ENCODE measurements around the gene DIS3L2.
"Not testable (repeated sequence)": the region's sequence is repeated elsewhere in the genome, so short reads cannot be mapped to it uniquely, and the experiment has no call there.

The DIS3L2 gene

DNA sequence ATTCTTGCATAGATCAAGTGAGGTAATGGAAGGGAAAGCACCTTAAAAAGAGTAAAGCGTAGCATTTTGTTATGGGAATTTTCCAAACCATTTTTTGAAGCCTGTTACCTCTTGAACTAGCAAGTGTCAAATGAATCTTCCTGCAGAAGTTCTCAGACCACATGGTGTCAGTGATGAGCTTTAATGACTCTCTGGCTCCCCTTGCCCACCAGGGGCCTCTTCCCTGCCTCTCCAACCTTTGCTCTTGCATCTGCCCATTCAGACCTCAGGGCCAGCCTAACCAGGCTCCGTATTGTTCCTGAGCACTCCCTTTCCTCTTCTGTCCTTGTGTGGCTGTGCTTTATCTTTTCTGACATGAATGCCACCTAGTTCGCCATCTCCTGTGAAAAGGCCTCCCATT, 155.9 kb downstream of the DIS3L2 start:
- DNase-seq (ENCODE audit: low read depth) = no peak

DNA sequence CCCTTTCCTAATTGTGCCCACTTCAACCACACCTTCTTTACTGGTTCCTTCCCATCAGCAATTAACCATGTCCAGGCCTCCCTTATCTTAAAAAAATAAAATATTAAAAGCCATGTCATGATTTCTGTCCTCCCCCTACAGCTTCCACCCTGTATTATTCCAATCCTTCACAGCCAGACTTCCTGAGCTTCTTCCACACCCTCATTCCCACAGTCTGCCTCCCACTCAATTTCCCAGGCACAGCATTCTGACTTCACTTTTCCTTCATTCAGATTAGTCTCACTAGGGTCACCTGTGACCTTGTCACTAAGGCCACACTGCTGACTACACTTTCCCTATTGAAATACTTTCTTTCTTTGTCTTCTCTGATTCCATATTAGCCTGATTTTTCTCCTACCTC, 159.4 kb downstream of the DIS3L2 start:
- DNase-seq (ENCODE audit: low read depth) = no peak

DNA sequence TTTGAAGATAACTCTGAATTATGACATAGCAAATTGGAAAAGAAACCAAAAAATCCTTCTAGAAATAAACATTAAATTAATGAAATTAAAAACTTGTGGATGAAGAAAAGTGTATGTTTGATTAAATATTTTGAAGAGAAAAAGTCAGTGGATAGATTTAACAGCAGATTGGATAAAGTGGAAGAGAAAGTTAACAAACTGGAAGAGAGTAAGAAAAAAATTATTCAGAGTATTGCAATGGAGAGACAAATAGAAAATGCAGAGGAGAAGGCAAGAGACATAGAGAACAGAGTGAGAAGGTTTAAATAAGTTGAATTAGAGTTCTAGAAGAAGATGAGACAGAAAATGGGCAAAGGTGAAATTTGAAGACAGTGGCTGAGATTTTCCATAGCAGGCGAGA, 162.8 kb downstream of the DIS3L2 start:
- no peak for DNase-seq (ENCODE audit: low read depth)

DNA sequence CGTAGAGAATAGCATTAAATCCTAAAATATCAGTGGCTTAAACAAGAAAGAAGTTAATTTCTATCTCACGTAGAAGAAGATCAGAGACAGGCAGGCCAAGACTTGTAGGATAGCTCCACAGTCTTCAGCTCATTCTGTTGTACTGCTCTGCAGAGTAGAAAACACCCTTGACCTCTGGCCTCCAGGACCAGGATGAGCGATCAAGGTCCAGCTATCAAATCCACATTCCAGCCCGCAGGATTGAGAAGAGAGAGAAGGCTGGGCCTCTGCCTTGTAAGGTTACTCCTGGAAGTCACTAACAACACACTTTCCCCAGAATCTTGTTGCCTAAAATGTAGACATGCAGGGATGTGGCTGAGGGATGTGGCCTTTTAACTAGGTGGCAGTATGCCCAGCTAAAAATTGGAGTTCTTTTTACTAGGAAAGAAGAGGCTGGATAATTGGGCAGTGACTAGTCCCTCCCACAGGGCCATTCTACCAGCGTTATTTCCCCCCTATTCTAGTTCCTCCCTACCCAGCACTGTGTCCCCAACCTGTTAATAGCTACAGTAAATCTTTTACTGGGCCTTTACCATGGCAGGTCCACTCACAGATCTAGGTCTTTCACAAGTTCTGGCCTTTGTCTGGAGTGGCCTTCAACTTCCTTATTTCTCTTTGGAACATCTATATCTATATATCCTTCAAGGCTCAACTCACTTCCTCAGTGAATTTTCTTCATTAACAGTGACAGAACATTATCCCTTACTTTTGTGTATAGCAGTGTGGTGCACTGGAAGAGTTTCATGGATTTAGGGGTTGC, 165.0 kb downstream of the DIS3L2 start:
- no peak for DNase-seq (ENCODE audit: low read depth)

DNA sequence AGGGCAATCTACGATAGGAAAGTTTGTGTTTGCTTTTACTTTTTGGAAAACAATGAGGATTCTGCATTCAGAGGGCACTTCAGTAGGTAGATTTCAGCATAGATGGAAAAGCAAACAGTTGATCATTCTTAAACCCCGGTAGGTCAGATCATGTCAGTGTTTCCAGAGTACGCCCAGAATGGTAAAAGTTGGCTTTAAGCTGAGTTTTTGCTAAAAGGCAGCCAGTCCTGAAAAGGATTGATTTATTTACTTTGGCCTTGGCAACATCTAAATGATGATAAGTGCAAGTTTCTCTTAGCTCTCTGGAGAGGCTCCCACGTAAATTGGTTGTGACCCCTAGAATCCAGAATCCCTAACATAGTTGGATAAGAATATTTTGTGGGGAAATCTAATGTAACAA, 168.0 kb downstream of the DIS3L2 start:
- DNase-seq (ENCODE audit: low read depth) = no peak

DNA sequence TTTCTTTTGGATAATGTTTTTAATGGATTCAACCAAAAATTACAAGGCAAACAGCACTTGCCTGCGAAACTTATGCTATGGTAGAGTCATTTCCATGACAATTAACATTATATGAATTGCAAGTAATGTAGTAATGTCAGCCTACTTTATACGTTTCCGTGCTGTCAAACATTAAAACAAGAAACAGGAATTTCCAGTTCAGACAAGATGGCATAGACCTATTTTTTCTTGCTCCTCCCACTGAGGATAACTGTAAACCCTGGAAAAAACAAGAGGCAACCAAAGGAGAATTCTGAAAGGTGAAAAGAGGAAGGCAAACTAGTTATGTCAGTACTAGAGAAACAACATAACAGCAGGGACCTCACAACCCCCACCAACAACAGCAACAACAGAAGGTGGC, 170.7 kb downstream of the DIS3L2 start:
- DNase-seq (ENCODE audit: low read depth) = no peak

DNA sequence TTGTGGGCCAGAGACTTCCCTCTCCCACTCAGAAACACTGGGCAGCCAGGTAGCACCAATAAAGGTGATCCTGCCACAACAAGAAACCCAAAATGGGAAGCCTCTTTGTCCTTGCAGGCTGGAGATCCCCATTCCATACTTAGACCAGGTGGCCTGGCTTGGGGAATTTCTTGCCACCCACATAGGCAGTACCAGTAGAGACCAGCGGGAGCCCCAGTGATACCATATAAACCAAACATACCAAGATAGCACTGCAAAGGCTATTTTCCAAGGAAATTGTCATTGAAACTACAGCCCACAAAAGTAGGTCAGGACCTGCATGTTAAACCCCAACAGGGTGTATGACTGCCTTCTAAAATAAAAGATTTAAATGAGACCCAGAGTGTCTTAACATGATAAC, 171.6 kb downstream of the DIS3L2 start:
- DNase-seq (ENCODE audit: low read depth) = no peak

DNA sequence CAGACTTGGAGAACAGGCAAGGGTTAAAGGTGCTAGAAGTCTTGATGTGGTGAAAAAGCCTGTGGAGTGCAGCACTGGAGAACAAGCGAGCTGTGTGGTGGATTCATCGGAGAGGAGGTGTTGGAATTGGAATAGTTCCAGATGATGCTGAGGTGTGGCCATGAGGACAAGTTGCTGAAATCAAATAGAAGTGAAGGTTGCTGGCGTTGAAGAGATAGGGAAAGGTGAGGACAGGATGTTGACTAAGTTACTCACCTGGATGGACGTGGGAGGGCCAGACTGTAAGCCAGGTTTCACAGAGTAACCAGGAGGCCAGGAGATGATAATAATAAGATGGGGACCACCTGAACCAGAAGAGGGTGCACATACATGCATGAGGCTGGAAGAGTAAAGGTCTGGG, 173.4 kb downstream of the DIS3L2 start:
- no peak for DNase-seq (ENCODE audit: low read depth)

DNA sequence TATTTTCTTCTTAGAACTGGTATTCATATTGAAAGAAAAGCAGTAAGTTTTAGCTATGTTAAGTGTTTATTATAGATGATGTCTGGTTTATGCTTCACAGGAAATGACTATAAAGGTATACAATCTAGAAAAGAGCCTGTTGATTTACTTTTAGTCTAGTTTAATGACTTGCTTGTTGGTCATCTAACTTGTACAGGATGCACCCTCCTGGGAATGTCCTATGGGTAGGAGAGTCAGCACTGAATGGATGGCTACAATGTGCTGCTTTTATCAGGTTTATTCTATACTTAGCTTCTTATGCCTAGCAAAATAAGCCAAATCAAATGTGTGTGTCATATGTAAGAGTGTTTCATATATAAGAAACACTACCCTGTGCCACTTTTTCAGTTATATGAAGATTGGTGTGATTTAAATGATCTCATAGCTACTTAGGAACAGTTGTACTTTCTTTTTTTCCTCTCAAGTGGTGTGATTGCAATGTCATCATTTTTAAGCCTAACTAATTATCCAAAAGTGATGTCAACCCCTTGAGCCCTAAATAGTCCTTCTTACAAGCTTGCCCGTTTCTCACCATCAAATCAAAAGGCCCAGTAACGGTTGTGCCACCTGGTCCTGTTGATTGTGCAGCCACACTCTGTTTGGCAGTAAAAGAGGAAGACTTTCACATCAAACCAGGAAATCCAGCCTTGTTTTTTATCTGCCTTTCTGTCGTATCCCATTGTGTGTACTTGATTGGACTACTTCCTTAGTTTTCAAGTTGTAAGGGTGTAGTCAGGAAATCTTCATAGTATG, 176.0 kb downstream of the DIS3L2 start:
- no peak for DNase-seq (ENCODE audit: low read depth)

DNA sequence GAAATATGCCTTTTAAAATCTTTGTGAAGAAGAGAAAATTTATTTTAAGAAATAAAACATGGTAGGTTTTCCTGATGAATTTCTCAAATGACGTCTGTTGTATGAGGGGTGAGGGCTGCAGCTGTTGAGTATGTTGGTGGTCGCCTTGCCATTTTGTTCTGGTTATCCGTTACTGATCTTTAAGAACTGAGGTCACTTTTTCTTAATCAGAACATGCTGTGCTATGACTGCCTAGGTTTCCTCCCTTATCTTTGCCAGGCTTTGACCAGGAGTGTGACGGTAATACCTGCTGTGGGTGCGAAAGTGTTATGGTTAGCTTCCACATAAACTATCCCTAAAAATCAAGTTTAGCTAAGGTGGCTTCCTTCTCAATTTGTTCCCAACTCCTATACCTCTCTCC, 176.9 kb downstream of the DIS3L2 start:
- no peak for DNase-seq (ENCODE audit: low read depth)

DNA sequence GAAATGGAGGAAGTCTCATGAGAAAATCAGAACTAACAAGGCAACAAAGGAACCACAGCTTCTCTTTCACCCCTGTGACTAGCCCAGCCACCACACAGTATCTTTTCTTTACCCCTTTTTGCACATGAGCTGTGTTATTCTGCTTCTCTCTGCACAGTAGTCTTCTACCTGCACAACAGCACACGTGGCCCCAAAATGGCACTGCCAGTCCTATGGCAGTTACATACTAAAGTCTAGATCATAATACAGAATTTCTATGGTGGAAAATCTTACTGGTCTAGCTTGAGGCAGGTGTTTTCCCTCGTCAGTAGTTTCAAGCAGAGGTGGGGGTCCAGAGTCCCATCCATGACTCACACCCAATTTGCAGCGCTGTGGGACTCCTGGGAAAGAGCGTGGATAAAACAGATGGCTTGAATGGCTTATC, 177.7 kb downstream of the DIS3L2 start:
- DNase-seq (ENCODE audit: low read depth) = no peak

DNA sequence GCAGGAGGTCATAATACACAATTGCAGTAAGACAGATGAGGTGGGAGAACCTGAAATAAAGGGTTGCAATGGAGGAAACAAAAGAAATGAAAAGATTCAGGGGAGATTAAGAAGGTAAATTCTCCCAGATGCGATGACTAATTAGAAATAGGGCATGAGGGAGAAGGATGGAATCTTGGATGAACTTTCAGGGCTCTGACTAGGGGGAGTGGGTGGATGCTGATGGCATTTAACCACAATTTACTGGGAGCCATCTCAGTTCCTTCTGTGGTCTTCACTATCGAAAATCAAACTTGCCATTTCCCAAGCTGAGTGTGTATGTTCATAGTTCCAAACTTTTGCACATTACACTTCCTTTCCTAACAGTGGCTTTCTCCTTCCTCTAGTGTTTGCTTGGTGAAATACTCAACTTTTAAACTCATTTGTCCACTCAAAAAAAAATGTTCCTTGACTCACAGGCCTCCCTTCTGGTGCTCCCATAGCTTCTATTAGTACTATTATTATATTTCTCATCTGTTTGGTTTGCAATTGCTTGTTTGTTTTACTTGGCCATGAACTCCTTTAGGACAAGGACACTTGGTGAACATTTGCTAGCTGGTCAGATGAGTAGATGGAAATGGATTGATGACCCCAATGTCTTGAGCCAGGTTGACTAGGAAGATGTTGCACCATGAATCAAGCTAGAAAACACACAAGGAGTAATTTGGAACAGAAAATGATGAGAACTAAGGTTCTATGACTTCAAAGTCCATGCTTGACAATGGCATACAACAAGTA, 178.5 kb downstream of the DIS3L2 start:
- no peak for DNase-seq (ENCODE audit: low read depth)

DNA sequence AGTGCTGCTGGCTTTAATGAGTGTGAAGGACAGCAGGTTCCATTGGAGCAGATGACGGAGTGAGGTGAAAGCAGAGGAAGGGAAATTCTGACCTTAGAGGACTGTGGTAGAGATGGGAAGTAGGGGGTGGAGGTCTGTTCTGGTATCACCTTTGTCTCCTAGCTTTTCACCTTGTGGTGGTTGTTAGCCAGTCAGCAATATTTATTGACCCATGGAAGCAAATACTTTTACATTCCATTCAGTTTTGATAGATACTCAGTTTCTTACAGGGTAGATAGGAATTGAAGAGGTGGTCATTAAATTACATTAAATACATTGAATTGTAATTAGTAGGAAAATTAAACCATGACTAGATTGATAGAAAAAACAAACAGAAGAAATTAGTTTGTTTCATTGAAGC, 180.1 kb downstream of the DIS3L2 start:
- no peak for DNase-seq (ENCODE audit: low read depth)

DNA sequence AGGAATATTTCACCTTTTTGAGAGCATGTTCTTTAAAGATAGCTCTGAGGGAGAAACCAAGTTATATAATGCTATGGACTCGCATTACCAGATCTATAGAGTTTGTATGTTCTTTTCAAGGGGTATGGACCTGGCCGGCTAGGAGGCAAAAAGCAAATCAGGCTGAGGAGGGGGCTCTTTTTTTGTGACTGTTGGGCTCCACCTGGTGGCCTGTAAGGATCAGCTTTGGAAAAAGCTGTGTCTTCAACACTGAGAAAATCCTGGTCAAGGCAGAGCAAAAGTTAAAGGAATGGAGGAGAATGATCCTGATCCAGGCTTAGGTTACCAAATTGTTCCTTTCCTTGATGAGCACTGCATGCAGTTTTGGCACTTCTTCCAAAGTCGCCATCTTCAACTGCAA, 180.5 kb downstream of the DIS3L2 start:
- no peak for DNase-seq (ENCODE audit: low read depth)

DNA sequence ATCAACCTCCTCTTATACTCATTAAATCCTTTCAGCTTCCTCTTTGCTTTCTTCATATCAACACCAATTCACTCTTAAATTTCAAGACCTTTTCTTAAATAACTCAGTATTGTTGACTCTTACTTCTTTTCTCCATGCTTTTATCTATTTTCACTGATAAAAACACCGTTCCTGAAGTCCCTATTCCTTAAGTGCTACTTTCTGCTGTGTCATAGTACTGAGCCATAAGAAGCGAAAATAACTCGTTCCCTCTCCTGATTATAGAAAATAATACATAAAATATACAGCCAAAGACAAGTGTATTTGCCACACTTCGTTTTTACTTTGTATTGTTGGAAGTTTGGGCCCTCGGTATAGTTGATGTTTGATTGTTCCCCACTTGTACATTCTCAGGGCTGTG, 181.0 kb downstream of the DIS3L2 start:
- DNase-seq (ENCODE audit: low read depth) = no peak

DNA sequence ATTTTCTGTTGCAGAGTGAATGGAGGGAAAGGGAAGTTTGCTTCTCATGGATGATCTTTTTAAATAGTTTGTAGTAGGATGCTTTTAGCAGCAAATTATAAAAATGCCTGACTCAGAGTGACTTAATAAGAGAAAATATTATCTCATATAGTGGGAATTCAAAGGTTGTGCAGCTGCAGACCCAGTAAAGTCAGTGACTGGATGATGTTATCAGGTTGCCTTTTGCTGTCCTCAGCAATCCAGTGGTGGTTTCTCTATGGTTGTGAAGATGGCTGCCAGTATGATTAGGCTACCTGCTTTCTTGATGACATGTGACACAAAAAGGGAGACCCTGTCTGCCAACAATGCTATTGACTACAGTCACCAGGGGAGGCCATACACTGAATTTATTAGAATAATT, 184.8 kb downstream of the DIS3L2 start:
- DNase-seq (ENCODE audit: low read depth) = no peak

DNA sequence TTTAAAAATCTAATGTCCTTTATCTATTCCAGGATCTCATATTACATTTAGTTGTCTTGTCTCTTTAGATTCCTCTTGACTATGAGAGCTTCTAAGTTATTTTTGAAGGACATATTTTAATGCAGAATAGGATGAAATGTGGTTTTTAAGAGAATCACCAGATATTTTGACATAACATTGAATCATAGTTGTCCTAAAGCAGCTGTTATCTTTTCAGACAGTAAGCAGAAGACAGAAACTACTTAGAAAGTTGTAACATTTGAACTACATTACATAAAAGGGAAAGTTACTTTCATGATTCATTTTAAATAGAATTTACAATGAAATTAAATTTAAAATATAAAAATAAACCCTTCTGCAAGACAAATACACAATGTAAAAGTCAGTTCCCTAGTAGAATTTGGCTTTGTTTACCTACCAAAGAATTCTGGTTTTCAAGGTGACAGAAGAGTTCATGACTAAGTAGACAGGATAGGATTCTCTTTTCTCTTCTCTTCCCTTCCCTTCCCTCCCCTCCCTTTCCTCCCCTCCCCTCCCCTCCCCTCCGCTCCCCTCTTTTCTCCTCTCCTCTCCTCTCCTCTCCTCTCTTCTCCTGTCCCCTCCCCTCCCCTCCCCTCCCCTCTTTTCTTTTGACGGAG, 186.0 kb downstream of the DIS3L2 start:
- DNase-seq (ENCODE audit: low read depth) = no peak

DNA sequence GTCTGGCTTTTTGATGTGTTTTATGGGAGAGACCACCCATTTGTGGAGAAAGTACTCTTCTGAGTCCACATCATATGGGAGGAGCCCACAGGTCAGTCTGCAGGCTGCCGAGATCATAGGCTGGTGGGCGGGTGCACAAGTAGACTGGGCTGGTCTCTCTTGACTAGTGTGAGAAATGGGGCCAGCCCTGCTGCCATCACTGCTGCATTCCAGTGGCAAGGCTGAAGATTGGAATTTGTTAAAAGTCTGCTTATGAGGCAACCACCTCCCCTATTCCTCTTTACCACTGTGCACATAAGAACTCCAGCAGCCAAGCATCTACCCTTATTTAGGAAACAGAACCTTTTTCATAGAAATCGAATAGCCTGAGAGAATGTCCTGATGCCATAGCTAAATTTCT, 200.7 kb downstream of the DIS3L2 start:
- DNase-seq (ENCODE audit: low read depth) = no peak

DNA sequence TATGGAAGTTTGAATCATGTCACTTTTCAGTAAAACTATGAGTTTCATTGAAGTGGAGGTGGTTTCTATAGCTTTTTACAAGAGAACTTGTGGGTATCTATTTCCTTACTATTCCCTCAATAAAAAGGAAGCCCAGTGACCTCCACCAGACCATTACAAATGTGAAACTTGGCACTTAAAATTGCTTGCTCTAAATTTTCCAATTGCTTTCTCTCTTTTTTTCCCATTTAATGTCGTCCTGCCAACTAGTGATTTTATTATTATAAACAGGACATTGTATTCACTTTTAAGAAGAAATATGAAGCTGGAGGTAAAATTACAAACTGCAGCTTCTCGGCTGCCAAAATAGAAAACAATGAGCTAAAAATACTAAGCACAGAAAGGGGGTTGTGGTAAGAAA, 208.9 kb downstream of the DIS3L2 start:
- no peak for DNase-seq (ENCODE audit: low read depth)

DNA sequence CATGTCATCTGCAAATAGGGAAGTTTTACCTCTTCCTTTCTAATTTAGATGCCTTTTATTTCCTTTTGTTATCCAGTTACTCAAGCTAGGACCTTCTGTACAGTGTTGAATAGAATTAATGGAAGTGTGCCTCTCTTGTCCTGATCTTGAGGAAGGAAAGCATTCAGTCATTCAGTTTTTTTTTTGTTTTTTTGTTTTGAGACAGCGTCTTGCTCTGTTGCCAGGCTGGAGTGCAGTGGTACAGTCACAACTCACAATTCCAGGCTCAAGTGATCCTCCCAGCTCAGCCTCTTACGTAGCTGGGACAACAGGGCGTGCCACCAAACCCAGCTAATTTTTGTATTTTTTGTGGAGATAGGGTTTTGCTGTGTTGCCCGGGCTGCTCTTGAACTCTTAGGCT, 213.1 kb downstream of the DIS3L2 start:
- no peak for DNase-seq (ENCODE audit: low read depth)

DNA sequence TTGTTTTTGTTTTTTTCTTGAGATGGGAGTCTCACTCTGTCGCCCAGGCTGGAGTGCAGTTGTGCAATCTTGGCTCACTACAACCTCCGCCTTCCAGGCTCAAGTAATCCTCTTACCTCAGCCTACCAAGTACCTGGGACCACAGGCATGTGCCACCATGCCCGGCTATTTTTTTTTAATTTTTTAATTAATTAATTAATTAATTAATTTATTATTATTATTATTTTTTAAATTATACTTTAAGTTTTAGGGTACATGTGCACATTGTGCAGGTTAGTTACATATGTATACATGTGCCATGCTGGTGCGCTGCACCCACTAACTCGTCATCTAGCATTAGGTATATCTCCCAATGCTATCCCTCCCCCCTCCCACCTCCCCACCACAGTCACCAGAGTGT, 215.1 kb downstream of the DIS3L2 start:
- DNase-seq (ENCODE audit: low read depth) = not testable (repeated sequence)

DNA sequence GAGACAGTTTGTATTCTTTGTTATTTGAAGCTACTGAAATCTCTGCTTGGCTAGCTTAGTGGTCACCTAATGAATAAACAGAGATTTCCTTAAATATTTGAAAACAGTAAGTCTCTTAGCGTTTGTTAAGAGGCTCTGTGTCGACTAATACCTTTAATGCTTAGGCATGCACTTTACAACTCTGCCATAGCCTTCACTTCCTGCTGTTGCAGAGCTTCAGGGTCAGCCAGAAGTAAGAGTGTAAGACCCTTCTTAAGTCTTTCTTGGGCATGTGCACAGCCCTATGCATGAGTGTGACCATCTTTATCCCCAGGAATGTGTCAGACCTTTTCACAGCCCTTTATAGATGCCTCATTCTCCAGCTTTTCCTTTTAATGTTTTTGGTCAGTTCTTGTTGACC, 221.8 kb downstream of the DIS3L2 start:
- no peak for DNase-seq (ENCODE audit: low read depth)
